Measurements from ENCODE around the gene PSEN1.

PSEN1 gene

GRCh38 chr14:73223049-73223448 is 86.7 kb downstream of the PSEN1 start:
- no peak for DNase-seq

- DNase-seq, result no peak
Observed at GRCh38 chr14:73225496-73225895, 89.2 kb downstream of the PSEN1 start.

- no peak for DNase-seq
Observed at GRCh38 chr14:73227812-73228781, 91.8 kb downstream of the PSEN1 start.

GRCh38 chr14:73230051-73230450 is 93.7 kb downstream of the PSEN1 start:
- no peak for DNase-seq

GRCh38 chr14:73231981-73232851 is 95.9 kb downstream of the PSEN1 start:
- no peak for DNase-seq

GRCh38 chr14:73232984-73233383 is 96.7 kb downstream of the PSEN1 start:
- DNase-seq, result no peak

- no peak for DNase-seq
Observed at GRCh38 chr14:73233564-73233963, 97.3 kb downstream of the PSEN1 start.

GRCh38 chr14:73234029-73234428 is 97.7 kb downstream of the PSEN1 start:
- no peak for DNase-seq

- no peak for DNase-seq
Observed at GRCh38 chr14:73234586-73235394, 98.5 kb downstream of the PSEN1 start.

- DNase-seq, result no peak
Observed at GRCh38 chr14:73235531-73236155, 99.3 kb downstream of the PSEN1 start.

- DNase-seq, result no peak
Observed at GRCh38 chr14:73236157-73236556, 99.8 kb downstream of the PSEN1 start.

GRCh38 chr14:73236752-73237218 is 100.5 kb downstream of the PSEN1 start:
- no peak for DNase-seq

GRCh38 chr14:73237219-73237785 is 101.0 kb downstream of the PSEN1 start, which contains the start of gene PAPLN:
TSS of gene PAPLN (plus strand) at chr14:73237506. CDS start at chr14:73239779, 2,273 bp downstream.
- no peak for DNase-seq

- DNase-seq, result no peak
Observed at GRCh38 chr14:73237786-73238423, 101.6 kb downstream of the PSEN1 start.

- no peak for DNase-seq
Observed at GRCh38 chr14:73238424-73238852, 102.1 kb downstream of the PSEN1 start.

GRCh38 chr14:73238941-73239340 is 102.6 kb downstream of the PSEN1 start:
- DNase-seq, result no peak

- DNase-seq, result no peak
Observed at GRCh38 chr14:73239393-73240241, 103.3 kb downstream of the PSEN1 start.

GRCh38 chr14:73240816-73241480 is 104.6 kb downstream of the PSEN1 start:
- no peak for DNase-seq

- DNase-seq, result no peak
Observed at GRCh38 chr14:73241481-73242165, 105.3 kb downstream of the PSEN1 start.
